GM12878 (cell line): ENCODE results near the gene PTTG2. TPM values are rescaled to one million over a fixed set of nuclear protein-coding genes. Genes with fewer than 3 reads are reported as not detected.

Experiments used
- ATAC-seq: fragments of 200-7000 bp; cut with Tn5 transposase; 3 replicates; pipeline ENCODE4 v1.9.1; 2020; ENCODE audit warnings: mild to moderate bottlenecking, moderate library complexity
- BruUV-seq: library from RNA; stranded (reverse); fragments of 400-500 nt; replicated peaks from 2 replicates; lab custom pipeline; 2021; lab: Mats Ljungman, UMichigan
- CTCF ChIA-PET: fragments of 300-600 bp; sonication (Branson Sonifier 250); formaldehyde crosslinking; extraction: SDS; loops from one replicate; lab custom pipeline; 2021; ENCODE audit warnings: inconsistent platforms; lab: Yijun Ruan, JAX
- POLR2A ChIA-PET: fragments of 350-600 bp; formaldehyde crosslinking; extraction: SDS; loops from one replicate; lab custom pipeline; 2021; ENCODE audit warnings: inconsistent platforms; lab: Charles Lee
- RAD21 ChIA-PET: fragments of 300-600 bp; sonication (Branson Sonifier 250); formaldehyde crosslinking; loops from one replicate; lab custom pipeline; 2023; ENCODE audit warnings: antibody characterized with exemption; ENCODE audit not compliant: unreplicated experiment; lab: Charles Lee
- SMC1A ChIA-PET: fragments of 300-600 bp; sonication (Branson Sonifier 250); formaldehyde crosslinking; loops from one replicate; lab custom pipeline; 2023; ENCODE audit not compliant: unreplicated experiment, uncharacterized antibody; lab: Charles Lee
- DNase-seq: peaks from one replicate; pipeline ENCODE4 v3.0.0-alpha.2; 2011; ENCODE audit warnings: low read depth, low spot score
- FAIRE-seq: peaks from 3 replicates; lab custom pipeline; 2011; peaks lifted over from hg19 to GRCh38; lab: Jason Lieb, UNC
- H2AFZ ChIP-seq: 2 replicates; pipeline ENCODE4 v1.6.0; 2011; ENCODE audit warnings: low read depth, low read length, control low read depth; ENCODE audit not compliant: control insufficient read depth
- H3K27ac ChIP-seq: 2 replicates; pipeline ENCODE4 v1.5.1; 2011; ENCODE audit warnings: control low read depth; ENCODE audit not compliant: control insufficient read depth, insufficient read depth
- H3K27me3 ChIP-seq, 2 experiments: replicated peaks in 1 of 2; 2 replicates each; pipeline versions ENCODE4 v1.6.0 to v1.6.1; 2011; ENCODE audit warnings: low read length in 1 of 2; ENCODE audit not compliant: control insufficient read depth in 2 of 2, insufficient read depth in 2 of 2
- H3K36me3 ChIP-seq, 2 experiments: 2 replicates each; pipeline ENCODE4 v1.5.1; 2011; ENCODE audit warnings: low read length in 1 of 2; ENCODE audit not compliant: control insufficient read depth in 2 of 2, insufficient read depth in 2 of 2
- H3K4me1 ChIP-seq: 2 replicates; pipeline ENCODE4 v1.6.1; 2011; ENCODE audit warnings: mild to moderate bottlenecking, low read length, moderate library complexity, mixed read lengths; ENCODE audit not compliant: control insufficient read depth, insufficient read depth
- H3K4me2 ChIP-seq: 2 replicates; pipeline ENCODE4 v1.6.0; 2011; ENCODE audit warnings: control low read depth; ENCODE audit not compliant: control insufficient read depth, insufficient read depth
- H3K4me3 ChIP-seq: fragments of 200-600 bp; sonication (generic); 2 replicates; pipeline ENCODE4 v1.5.1; 2016
- H3K79me2 ChIP-seq: 2 replicates; pipeline ENCODE4 v1.6.0; 2011; ENCODE audit warnings: low read length; ENCODE audit not compliant: control insufficient read depth, insufficient read depth
- H3K9ac ChIP-seq: 2 replicates; pipeline ENCODE4 v1.8.0; 2011; ENCODE audit warnings: low read length, control low read depth, mixed read lengths; ENCODE audit not compliant: control insufficient read depth, insufficient read depth
- H3K9me3 ChIP-seq: replicated peaks from 3 replicates; pipeline ENCODE4 v1.5.1; 2011; ENCODE audit warnings: mild to moderate bottlenecking, low read length; ENCODE audit not compliant: control insufficient read depth, insufficient read depth
- H4K20me1 ChIP-seq: 2 replicates; pipeline ENCODE4 v1.6.0; 2011; ENCODE audit not compliant: control insufficient read depth, insufficient read depth
- CHD2 ChIP-seq: IDR thresholded peaks from 2 replicates; pipeline ENCODE4 v1.6.1; 2011; ENCODE audit warnings: low read depth, low read length, improper control_type of control experiment, borderline replicate concordance
- RAD51 ChIP-seq: fragments of 450-650 bp; IDR thresholded peaks from 2 replicates; pipeline ENCODE4 v1.6.1; 2016; ENCODE audit warnings: moderate library complexity, mild to moderate bottlenecking, inconsistent platforms
- WGBS: methylation state at CpG from one replicate; pipeline ENCODE4 v1.1.6; 2016; ENCODE audit warnings: low lambda C conversion rate; ENCODE audit not compliant: insufficient replicate concordance, insufficient coverage; ENCODE audit errors: missing lambda C conversion rate; 5-methylcytosine and 5-hydroxymethylcytosine counted together
- in situ Hi-C: fragments of 300-500 bp; cut with MboI; formaldehyde crosslinking; loops from 9 replicates; pipeline ENCODE4 v1.14.3; 2018; ENCODE audit warnings: mixed read lengths
- intact Hi-C: fragments of 100-400 bp; cut with micrococcal nuclease; formaldehyde crosslinking; loops from one replicate; pipeline ENCODE4 v1.14.2; 2022; ENCODE audit not compliant: unreplicated experiment
- polyA plus RNA-seq, 11 experiments: library from polyadenylated mRNA; depleted of rRNA in 4 of 11; unstranded in 6 of 11; stranded (reverse) in 5 of 11; fragments of >200 nt; fragmentation: Nextera tagmentation in 4 of 11; fragmentation: Illumina TruSeq in 1 of 11; extraction: Ambion mirVana in 4 of 11; extraction: Trizol in 1 of 11; gene quantifications; 1 replicate in 1 of 11; 2 replicates in 10 of 11; pipeline versions ENCODE4 v1.2.1 to v1.2.3, GENCODE V29; 2011 to 2016; ENCODE audit warnings: inconsistent platforms in 2 of 11, missing spikeins in 2 of 11, low read depth in 1 of 11
- total RNA-seq, 4 experiments: library from RNA; depleted of rRNA in 3 of 4; stranded (reverse); fragments of >200 nt in 3 of 4; fragmentation: Illumina TruSeq in 1 of 4; extraction: Trizol in 1 of 4; gene quantifications; 2 replicates each; pipeline versions ENCODE4 v1.2.1 to v1.2.3, GENCODE V29; 2013 to 2021
- TF ChIP-seq, protein P1 (sequence below): IDR thresholded peaks from 2 replicates; pipeline ENCODE4 v1.6.1; 2012; ENCODE audit warnings: improper control_type of control experiment, low read depth, low read length; ENCODE audit not compliant: insufficient replicate concordance

Gene PTTG2
- total and polyA plus RNA-seq, 10 of the 15 experiments (the other 5 are each of a cell fraction or from before 2014, with no cell fraction given), result 0.09 to 0.54 (median 0.39) TPM; not detected in 4

GRCh38 chr4:37918653-37919052, 41.5 kb upstream of the PTTG2 start:
- Histone ChIP-seq H3K4me2 (no peak overlapping the region), H3K27me3 (no peaks in the 10 kb centered on the region), H3K9me3 (no peaks in the 10 kb centered on the region; the same call in 2 of the 3 replicates), H3K79me2 (no peaks in the 10 kb centered on the region), H3K4me1 (no peaks in the 10 kb centered on the region), H3K9ac (no peak overlapping the region), H3K36me3 (peaks cover 0 to 2% of the 10 kb centered on the region in 2 experiments; a peak in 1 of 4 replicates), H3K27ac (no peak overlapping the region), H4K20me1 (no peaks in the 10 kb centered on the region), H3K4me3 (no peak overlapping the region), H2AFZ (no peak overlapping the region)
- ATAC-seq (no peak), FAIRE-seq (no peak), DNase-seq (no peak)
- SMC1A ChIA-PET, result interaction anchor here (2.3 kb wide), 1 partner anchor 23 kb away, joined by 6 read pairs; no protein-coding TSS in a partner anchor
- no TSS peak for BruUV-seq
- intact Hi-C loops (no loop called here), in situ Hi-C loops (no loop called here)
- CTCF ChIA-PET, result no interaction called here
- 94% methylated on average over 3 of the region's 3 CpGs for WGBS
- TF ChIP-seq, protein P1, sequence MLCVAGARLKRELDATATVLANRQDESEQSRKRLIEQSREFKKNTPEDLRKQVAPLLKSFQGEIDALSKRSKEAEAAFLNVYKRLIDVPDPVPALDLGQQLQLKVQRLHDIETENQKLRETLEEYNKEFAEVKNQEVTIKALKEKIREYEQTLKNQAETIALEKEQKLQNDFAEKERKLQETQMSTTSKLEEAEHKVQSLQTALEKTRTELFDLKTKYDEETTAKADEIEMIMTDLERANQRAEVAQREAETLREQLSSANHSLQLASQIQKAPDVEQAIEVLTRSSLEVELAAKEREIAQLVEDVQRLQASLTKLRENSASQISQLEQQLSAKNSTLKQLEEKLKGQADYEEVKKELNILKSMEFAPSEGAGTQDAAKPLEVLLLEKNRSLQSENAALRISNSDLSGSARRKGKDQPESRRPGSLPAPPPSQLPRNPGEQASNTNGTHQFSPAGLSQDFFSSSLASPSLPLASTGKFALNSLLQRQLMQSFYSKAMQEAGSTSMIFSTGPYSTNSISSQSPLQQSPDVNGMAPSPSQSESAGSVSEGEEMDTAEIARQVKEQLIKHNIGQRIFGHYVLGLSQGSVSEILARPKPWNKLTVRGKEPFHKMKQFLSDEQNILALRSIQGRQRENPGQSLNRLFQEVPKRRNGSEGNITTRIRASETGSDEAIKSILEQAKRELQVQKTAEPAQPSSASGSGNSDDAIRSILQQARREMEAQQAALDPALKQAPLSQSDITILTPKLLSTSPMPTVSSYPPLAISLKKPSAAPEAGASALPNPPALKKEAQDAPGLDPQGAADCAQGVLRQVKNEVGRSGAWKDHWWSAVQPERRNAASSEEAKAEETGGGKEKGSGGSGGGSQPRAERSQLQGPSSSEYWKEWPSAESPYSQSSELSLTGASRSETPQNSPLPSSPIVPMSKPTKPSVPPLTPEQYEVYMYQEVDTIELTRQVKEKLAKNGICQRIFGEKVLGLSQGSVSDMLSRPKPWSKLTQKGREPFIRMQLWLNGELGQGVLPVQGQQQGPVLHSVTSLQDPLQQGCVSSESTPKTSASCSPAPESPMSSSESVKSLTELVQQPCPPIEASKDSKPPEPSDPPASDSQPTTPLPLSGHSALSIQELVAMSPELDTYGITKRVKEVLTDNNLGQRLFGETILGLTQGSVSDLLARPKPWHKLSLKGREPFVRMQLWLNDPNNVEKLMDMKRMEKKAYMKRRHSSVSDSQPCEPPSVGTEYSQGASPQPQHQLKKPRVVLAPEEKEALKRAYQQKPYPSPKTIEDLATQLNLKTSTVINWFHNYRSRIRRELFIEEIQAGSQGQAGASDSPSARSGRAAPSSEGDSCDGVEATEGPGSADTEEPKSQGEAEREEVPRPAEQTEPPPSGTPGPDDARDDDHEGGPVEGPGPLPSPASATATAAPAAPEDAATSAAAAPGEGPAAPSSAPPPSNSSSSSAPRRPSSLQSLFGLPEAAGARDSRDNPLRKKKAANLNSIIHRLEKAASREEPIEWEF, result no peak
- TF ChIP-seq RAD51 (no peak), CHD2 (no peak)
- RAD21 ChIA-PET, result no interaction called here
- POLR2A ChIA-PET, result no interaction called here
